ENCODE measurements around the gene FARSB.

- TF ChIP-seq CTCF (IDR thresholded peaks at IDR 0.05), result no peak
- no peak for TF ChIP-seq POLR2A (IDR thresholded peaks at IDR 0.05)
Measured at GRCh38 chr2:222677981-222678380, 22.1 kb upstream of the FARSB start.

Measured in vagina (tissue), 2 donors.